A549 (cell line): Measurements from ENCODE around the gene CLASP2.

ENCODE experiments used
- BHLHE40 ChIP-seq: IDR thresholded peaks from 2 replicates; pipeline ENCODE4 v1.6.1; 2012; ENCODE audit warnings: low read depth, low read length, inconsistent platforms
- CEBPB ChIP-seq, 2 experiments: fragments of >200 bp in 1 of 2; sonication (Bioruptor Twin) in 1 of 2; formaldehyde crosslinking in 1 of 2; IDR thresholded peaks; 2 replicates each; pipeline ENCODE4 v1.6.1; 2012 to 2016
- CTCF ChIP-seq: fragments of >200 bp; sonication (Bioruptor Twin); formaldehyde crosslinking; IDR thresholded peaks from 3 replicates; pipeline ENCODE4 v1.5.1; 2016
- EP300 ChIP-seq, 2 experiments: fragments of >200 bp; sonication (Bioruptor Twin); formaldehyde crosslinking; IDR thresholded peaks; 2 replicates in 1 of 2; 3 replicates in 1 of 2; pipeline ENCODE4 v1.6.1; 2016 to 2017
- FOXS1 ChIP-seq: fragments of 250-450 bp; sonication (Bioruptor Pico); IDR thresholded peaks from 2 replicates; pipeline ENCODE4 v1.5.0; 2020; ENCODE audit warnings: mild to moderate bottlenecking, moderate library complexity
- JUN ChIP-seq, 2 experiments: fragments of >200 bp; sonication (Bioruptor Twin); formaldehyde crosslinking; IDR thresholded peaks; 2 replicates in 1 of 2; 3 replicates in 1 of 2; pipeline ENCODE4 v1.6.1; 2016 to 2017
- MYC ChIP-seq: IDR thresholded peaks from 2 replicates; pipeline ENCODE4 v1.6.1; 2012; ENCODE audit warnings: mild to moderate bottlenecking, inconsistent platforms, low read length, improper control_type of control experiment, borderline replicate concordance
- NPAS2 ChIP-seq: fragments of 250-450 bp; sonication (Bioruptor Pico); IDR thresholded peaks from 2 replicates; pipeline ENCODE4 v1.8.0; 2022; ENCODE audit warnings: mild to moderate bottlenecking, moderate library complexity, borderline replicate concordance
- PHF8 ChIP-seq: fragments of 200-600 bp; sonication (generic); IDR thresholded peaks from 2 replicates; pipeline ENCODE4 v1.6.1; 2016; ENCODE audit warnings: low read depth, mild to moderate bottlenecking, antibody characterized with exemption, moderate library complexity, borderline replicate concordance
- POLR2A ChIP-seq: IDR thresholded peaks from 2 replicates; pipeline ENCODE4 v1.6.1; 2012; ENCODE audit warnings: mild to moderate bottlenecking, low read length
- TP53 ChIP-seq: fragments of 250-450 bp; sonication (Bioruptor Pico); IDR thresholded peaks from 2 replicates; pipeline ENCODE4 v1.5.0; 2021; ENCODE audit warnings: mild to moderate bottlenecking, moderate library complexity
- TF ChIP-seq, protein P1 (sequence below): fragments of 200-600 bp; sonication (generic); IDR thresholded peaks from 2 replicates; pipeline ENCODE4 v1.6.1; 2016; ENCODE audit warnings: antibody characterized with exemption, mild to moderate bottlenecking, moderate library complexity
- TF ChIP-seq, protein P2 (sequence below): IDR thresholded peaks from 2 replicates; pipeline ENCODE4 v1.6.1; 2012; ENCODE audit warnings: low read depth, borderline replicate concordance
- TF ChIP-seq, protein P3 (sequence below): fragments of 150-350 bp; IDR thresholded peaks from 2 replicates; pipeline ENCODE4 v1.6.1; 2014; ENCODE audit warnings: low read depth, mild to moderate bottlenecking, low read length

DNA sequence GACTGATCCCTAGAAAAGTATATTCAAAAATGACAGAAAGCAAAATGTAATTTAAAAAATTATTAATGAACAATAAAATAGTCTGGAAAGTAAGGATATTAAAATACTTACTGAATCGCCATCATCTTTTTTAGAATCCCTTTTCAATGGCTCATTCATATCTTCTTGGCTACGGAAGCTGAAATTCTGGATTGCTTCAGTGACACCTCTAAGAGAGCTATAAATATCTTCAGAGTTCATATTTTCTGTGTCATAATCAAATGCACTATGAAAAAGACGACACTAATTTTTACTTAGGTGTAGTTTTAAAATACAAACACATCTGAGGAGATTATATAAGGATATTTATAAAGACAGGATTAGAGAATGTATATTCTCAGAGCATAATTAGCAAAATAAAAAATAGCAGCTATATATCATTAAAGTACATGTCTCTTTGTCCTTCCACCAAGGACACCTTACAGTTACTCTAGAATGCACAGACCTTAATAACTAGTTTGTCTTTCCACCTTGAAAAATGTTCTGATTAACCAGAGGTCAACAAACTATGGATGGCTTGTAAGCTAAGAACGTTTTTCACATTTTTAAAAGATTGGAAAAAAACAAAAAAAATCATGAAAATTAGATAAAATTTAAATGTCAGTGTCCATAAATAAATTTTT lies 179.2 kb downstream of the CLASP2 start:
- TF ChIP-seq, protein P1, sequence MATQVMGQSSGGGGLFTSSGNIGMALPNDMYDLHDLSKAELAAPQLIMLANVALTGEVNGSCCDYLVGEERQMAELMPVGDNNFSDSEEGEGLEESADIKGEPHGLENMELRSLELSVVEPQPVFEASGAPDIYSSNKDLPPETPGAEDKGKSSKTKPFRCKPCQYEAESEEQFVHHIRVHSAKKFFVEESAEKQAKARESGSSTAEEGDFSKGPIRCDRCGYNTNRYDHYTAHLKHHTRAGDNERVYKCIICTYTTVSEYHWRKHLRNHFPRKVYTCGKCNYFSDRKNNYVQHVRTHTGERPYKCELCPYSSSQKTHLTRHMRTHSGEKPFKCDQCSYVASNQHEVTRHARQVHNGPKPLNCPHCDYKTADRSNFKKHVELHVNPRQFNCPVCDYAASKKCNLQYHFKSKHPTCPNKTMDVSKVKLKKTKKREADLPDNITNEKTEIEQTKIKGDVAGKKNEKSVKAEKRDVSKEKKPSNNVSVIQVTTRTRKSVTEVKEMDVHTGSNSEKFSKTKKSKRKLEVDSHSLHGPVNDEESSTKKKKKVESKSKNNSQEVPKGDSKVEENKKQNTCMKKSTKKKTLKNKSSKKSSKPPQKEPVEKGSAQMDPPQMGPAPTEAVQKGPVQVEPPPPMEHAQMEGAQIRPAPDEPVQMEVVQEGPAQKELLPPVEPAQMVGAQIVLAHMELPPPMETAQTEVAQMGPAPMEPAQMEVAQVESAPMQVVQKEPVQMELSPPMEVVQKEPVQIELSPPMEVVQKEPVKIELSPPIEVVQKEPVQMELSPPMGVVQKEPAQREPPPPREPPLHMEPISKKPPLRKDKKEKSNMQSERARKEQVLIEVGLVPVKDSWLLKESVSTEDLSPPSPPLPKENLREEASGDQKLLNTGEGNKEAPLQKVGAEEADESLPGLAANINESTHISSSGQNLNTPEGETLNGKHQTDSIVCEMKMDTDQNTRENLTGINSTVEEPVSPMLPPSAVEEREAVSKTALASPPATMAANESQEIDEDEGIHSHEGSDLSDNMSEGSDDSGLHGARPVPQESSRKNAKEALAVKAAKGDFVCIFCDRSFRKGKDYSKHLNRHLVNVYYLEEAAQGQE: no peak
- TF ChIP-seq CTCF (no peak), POLR2A (no peak), NPAS2 (no peak), CEBPB (IDR thresholded peaks at IDR 0.05) (no peak), JUN (IDR thresholded peaks at IDR 0.05) (no peak), EP300 (IDR thresholded peaks at IDR 0.05) (no peak), PHF8 (no peak), TP53 (CRISPR knock-in tag) (no peak), MYC (no peak), BHLHE40 (no peak), FOXS1 (no peak)
- TF ChIP-seq, protein P2, sequence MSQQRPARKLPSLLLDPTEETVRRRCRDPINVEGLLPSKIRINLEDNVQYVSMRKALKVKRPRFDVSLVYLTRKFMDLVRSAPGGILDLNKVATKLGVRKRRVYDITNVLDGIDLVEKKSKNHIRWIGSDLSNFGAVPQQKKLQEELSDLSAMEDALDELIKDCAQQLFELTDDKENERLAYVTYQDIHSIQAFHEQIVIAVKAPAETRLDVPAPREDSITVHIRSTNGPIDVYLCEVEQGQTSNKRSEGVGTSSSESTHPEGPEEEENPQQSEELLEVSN: no peak
- TF ChIP-seq, protein P3, sequence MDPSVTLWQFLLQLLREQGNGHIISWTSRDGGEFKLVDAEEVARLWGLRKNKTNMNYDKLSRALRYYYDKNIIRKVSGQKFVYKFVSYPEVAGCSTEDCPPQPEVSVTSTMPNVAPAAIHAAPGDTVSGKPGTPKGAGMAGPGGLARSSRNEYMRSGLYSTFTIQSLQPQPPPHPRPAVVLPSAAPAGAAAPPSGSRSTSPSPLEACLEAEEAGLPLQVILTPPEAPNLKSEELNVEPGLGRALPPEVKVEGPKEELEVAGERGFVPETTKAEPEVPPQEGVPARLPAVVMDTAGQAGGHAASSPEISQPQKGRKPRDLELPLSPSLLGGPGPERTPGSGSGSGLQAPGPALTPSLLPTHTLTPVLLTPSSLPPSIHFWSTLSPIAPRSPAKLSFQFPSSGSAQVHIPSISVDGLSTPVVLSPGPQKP: no peak
